ENCODE data around the gene GPR21. TPM values are rescaled to one million over a fixed set of nuclear protein-coding genes. Genes with fewer than 3 reads are reported as not detected.
A peak's percentile ranks its signal among the peaks of the same experiment; 100 is the strongest.

Gene GPR21
- total RNA-seq: 1.1 TPM in 1 of 2 replicates, not detected in the other

- no peak for DNase-seq (ENCODE audit: extremely low read depth, low read depth, low spot score)
Measured at GRCh38 chr9:123033352-123033751, at the start of gene GPR21. TSS of gene GPR21 (plus strand) at chr9:123033667. CDS start at chr9:123034567, 900 bp downstream.

- no peak for DNase-seq (ENCODE audit: extremely low read depth, low read depth, low spot score)
Measured at GRCh38 chr9:122986010-122986409, 47.5 kb upstream of the GPR21 start.

GRCh38 chr9:122988141-122988540 is 45.3 kb upstream of the GPR21 start:
- DNase-seq (ENCODE audit: extremely low read depth, low read depth, low spot score): no peak

GRCh38 chr9:122988920-122989621 is 44.4 kb upstream of the GPR21 start:
- no peak for DNase-seq (ENCODE audit: extremely low read depth, low read depth, low spot score)

GRCh38 chr9:122991370-122991830 is 42.1 kb upstream of the GPR21 start:
- DNase-seq (ENCODE audit: extremely low read depth, low read depth, low spot score): peak; percentile 69

- no peak for DNase-seq (ENCODE audit: extremely low read depth, low read depth, low spot score)
Measured at GRCh38 chr9:122996586-122996985, 36.9 kb upstream of the GPR21 start.

GRCh38 chr9:122998448-122998847 is 35.0 kb upstream of the GPR21 start:
- no peak for DNase-seq (ENCODE audit: extremely low read depth, low read depth, low spot score)

GRCh38 chr9:123000371-123001068 is 32.9 kb upstream of the GPR21 start:
- DNase-seq (ENCODE audit: extremely low read depth, low read depth, low spot score): peak; percentile 7

- peak; percentile 42 for DNase-seq (ENCODE audit: extremely low read depth, low read depth, low spot score)
Measured at GRCh38 chr9:123002754-123003153, 30.7 kb upstream of the GPR21 start.

- no peak for DNase-seq (ENCODE audit: extremely low read depth, low read depth, low spot score)
Measured at GRCh38 chr9:123003466-123003865, 30.0 kb upstream of the GPR21 start.

- no peak for DNase-seq (ENCODE audit: extremely low read depth, low read depth, low spot score)
Measured at GRCh38 chr9:123005964-123006363, 27.5 kb upstream of the GPR21 start.

GRCh38 chr9:123007269-123007668 is 26.2 kb upstream of the GPR21 start:
- DNase-seq (ENCODE audit: extremely low read depth, low read depth, low spot score): no peak

GRCh38 chr9:123008909-123009308 is 24.6 kb upstream of the GPR21 start:
- no peak for DNase-seq (ENCODE audit: extremely low read depth, low read depth, low spot score)

GRCh38 chr9:123011380-123011779 is 22.1 kb upstream of the GPR21 start:
- no peak for DNase-seq (ENCODE audit: extremely low read depth, low read depth, low spot score)

- DNase-seq (ENCODE audit: extremely low read depth, low read depth, low spot score): no peak
Measured at GRCh38 chr9:123011878-123012528, 21.5 kb upstream of the GPR21 start.

GRCh38 chr9:123016631-123017030 is 16.8 kb upstream of the GPR21 start:
- no peak for DNase-seq (ENCODE audit: extremely low read depth, low read depth, low spot score)

- no peak for DNase-seq (ENCODE audit: extremely low read depth, low read depth, low spot score)
Measured at GRCh38 chr9:123020796-123021195, 12.7 kb upstream of the GPR21 start.

GRCh38 chr9:123026425-123026824 is 7.0 kb upstream of the GPR21 start:
- DNase-seq (ENCODE audit: extremely low read depth, low read depth, low spot score): no peak

- DNase-seq (ENCODE audit: extremely low read depth, low read depth, low spot score): no peak
Measured at GRCh38 chr9:123027517-123027916, 6.0 kb upstream of the GPR21 start.

- no peak for DNase-seq (ENCODE audit: extremely low read depth, low read depth, low spot score)
Measured at GRCh38 chr9:123028136-123028535, 5.3 kb upstream of the GPR21 start.

- no peak for DNase-seq (ENCODE audit: extremely low read depth, low read depth, low spot score)
Measured at GRCh38 chr9:123028973-123029372, 4.5 kb upstream of the GPR21 start.

GRCh38 chr9:123031963-123032362 is 1.5 kb upstream of the GPR21 start:
- no peak for DNase-seq (ENCODE audit: extremely low read depth, low read depth, low spot score)
